SHP77 treated with DMSO at 0.1 percent for 48 hours (cell line): Measurements from ENCODE around the gene CDK19.

Experiments used
- DNase-seq: peaks from one replicate; lab custom pipeline; 2025; lab: John Stamatoyannopoulos, UW

Gene CDK19

GRCh38 chr6:110703010-110703905, 112.0 kb downstream of the CDK19 start:
- no peak for DNase-seq

- no peak for DNase-seq
These were observed 115.5 kb downstream of the CDK19 start for GRCh38 chr6:110699780-110700179.

GRCh38 chr6:110693994-110694393, 121.3 kb downstream of the CDK19 start:
- DNase-seq, result no peak

- no peak for DNase-seq
These were observed 122.0 kb downstream of the CDK19 start for GRCh38 chr6:110693296-110693695.

GRCh38 chr6:110690916-110691315, 124.4 kb downstream of the CDK19 start:
- DNase-seq, result no peak

- no peak for DNase-seq
These were observed 125.1 kb downstream of the CDK19 start for GRCh38 chr6:110690106-110690654.

- DNase-seq, result no peak
These were observed 125.9 kb downstream of the CDK19 start for GRCh38 chr6:110689275-110689935.

GRCh38 chr6:110688661-110689268, 126.5 kb downstream of the CDK19 start:
- no peak for DNase-seq

GRCh38 chr6:110687326-110687725, 127.9 kb downstream of the CDK19 start:
- DNase-seq, result no peak

- DNase-seq, result no peak
These were observed 132.0 kb downstream of the CDK19 start for GRCh38 chr6:110683241-110683640.

- peak; percentile 78 for DNase-seq
These were observed 132.8 kb downstream of the CDK19 start for GRCh38 chr6:110682460-110682853.

GRCh38 chr6:110681543-110682459, 133.5 kb downstream of the CDK19 start:
- DNase-seq, result no peak

- no peak for DNase-seq
These were observed 138.9 kb downstream of the CDK19 start for GRCh38 chr6:110676396-110676795.

- DNase-seq, result no peak
These were observed 141.2 kb downstream of the CDK19 start for GRCh38 chr6:110674096-110674495.

- no peak for DNase-seq
These were observed 143.1 kb downstream of the CDK19 start for GRCh38 chr6:110672122-110672521.

GRCh38 chr6:110671447-110671846, 143.8 kb downstream of the CDK19 start:
- no peak for DNase-seq

- no peak for DNase-seq
These were observed 149.7 kb downstream of the CDK19 start for GRCh38 chr6:110665600-110665999.

- DNase-seq, result no peak
These were observed 150.3 kb downstream of the CDK19 start for GRCh38 chr6:110664933-110665332.

- no peak for DNase-seq
These were observed 152.6 kb downstream of the CDK19 start for GRCh38 chr6:110662490-110663211.

GRCh38 chr6:110661414-110661813, 153.9 kb downstream of the CDK19 start:
- DNase-seq, result no peak
